Measurements from ENCODE around the gene NDUFA8.

Gene NDUFA8

DNA sequence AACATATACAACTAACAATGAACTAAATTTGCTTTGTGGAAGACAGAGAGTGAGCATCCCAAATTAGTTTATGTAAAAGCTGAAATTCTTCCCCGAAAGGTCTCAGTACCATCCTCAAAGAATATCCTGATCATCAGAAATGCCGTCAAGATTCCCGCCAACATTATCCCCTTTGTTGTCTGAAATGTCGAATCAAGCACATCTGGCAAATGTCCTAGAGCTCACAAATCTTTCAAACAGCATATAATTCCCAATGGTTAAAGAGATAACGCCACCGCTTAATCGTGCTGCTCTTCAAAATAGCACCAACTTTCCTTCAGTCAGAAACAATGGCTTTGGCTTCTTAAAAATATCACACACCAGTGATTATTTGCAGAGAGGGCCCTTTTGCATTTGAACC lies 23.9 kb upstream of the NDUFA8 start:
- no peak for DNase-seq

DNA sequence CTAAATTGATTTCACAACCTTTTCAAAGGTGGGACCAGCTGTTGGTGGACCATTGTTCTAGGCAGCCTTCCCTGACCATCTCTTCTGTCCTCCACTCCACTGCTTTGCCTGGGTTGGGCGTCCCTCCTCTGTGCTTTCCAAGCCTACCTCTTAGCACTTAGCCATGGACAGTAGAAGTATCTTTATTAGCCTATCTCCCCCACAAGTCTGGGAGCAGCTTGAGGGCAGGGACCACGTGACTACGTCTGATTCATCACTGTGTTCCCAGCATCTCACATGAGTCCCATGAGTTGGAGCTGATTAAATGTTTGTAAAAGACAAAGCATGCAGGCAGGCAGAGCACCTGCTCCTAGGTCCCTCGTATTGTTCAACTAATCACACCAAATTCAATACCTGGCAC lies 21.1 kb upstream of the NDUFA8 start:
- DNase-seq: no peak

DNA sequence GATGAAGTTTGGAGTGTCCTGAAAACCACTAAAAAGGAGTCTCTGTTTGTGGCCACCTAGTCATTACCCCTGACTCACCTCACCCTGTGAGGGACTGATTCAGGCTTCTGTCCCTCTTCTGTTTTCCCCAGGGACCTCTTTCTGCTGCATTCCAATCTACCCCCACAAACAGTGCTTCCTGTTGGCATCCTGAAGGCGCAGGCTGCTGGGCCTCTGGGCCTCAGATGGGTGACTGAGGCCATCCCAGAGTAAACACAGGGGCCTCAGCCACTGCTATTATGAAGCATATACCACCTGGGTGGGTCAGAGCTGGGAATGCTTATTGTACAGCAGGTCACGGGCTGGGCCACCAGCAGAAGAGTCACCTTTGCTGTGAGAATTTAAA lies 20.1 kb upstream of the NDUFA8 start:
- DNase-seq: no peak

DNA sequence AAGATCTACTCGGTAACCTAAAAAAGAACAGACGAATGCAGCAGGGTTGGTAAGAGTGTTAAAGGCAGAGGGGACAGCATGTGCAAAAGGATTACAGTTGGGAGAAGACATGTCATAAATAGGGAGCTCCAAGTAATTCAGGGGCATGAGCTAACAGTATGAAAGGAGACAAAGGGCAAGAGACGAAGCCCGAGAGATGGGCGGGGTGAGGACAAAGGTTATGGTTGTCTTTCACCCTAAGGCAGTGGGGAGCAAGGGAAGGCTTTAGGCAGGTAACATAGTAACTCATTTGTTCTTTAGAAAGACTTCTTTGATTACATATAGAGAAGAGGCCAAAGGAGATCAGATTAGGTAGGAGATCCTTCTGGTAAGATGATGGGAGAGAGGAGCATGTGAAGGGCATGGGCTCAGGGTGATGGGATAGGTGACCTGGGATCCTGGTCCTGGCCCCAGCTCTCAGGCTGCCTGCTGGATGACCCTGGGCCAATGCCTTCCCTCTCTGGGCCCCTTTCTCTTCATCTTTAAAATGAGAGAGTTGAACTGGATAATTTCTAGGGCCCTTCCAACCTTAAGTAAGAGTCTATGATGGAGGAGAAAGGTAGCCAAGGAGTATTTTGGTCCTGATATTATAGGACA lies 19.6 kb upstream of the NDUFA8 start:
- no peak for DNase-seq

DNA sequence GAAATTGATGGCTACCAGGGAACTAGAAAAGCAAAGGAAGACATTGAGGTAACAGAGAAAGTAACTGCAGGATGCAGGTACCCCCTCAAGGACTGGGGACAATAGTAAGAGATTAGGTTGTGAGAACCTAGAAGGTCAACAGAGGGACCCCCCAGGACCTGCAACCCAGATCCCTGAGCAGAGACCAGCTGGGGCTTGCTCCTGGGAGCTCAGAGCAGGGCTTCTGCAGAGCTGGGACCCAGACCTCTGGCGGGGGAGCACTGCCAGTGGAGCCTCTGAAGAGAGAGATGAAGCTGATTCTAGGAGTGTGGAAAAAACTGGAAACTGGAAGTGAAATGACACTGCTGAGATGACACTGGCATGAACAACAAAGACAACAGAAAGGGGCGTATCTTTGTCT lies 17.3 kb upstream of the NDUFA8 start:
- no peak for DNase-seq

GRCh38 chr9:122173670-122174069 lies 14.1 kb upstream of the NDUFA8 start:
- DNase-seq: no peak

DNA sequence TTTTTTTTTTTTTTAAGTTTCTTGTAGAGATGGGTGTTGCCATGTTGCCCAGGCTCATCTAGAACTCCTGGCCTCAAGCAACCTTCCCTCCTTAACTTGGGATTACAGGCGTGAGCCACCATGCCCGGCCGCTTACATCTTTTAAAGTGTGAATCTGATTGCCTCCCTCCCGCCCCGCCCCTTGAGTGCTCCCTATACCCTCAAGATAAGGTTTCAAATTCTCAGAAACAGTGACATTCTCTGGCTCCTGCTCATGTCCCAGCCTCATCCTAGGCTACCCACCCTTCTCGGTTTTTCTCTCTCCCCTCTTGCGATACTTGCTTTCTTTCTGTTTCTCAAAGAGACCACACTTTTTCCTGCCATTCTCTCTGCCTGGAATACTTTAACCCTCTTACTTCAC lies 12.6 kb upstream of the NDUFA8 start:
- DNase-seq: no peak

- DNase-seq: no peak
These were observed 8.8 kb upstream of the NDUFA8 start for GRCh38 chr9:122168356-122168755.

DNA sequence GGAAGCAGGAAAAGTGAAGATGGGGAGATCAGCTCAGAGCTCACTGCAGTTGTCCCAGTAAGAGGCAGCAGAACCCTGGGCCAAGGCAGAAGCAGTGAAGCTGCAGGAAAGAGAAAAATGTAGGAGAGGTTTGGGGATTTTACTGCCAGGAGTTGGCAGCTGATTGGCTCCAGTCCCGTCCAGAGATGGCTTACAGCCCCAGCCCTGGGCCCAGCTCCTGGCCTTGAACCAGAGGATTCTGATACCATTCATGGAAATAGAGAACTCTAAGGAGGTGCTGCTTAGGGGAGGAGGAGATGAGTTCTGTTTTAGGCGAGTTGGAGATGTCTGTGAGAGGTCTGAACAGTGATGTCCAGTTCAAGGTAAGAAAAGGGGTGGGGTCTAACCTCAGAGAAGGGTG lies 4.7 kb upstream of the NDUFA8 start:
- no peak for DNase-seq

DNA sequence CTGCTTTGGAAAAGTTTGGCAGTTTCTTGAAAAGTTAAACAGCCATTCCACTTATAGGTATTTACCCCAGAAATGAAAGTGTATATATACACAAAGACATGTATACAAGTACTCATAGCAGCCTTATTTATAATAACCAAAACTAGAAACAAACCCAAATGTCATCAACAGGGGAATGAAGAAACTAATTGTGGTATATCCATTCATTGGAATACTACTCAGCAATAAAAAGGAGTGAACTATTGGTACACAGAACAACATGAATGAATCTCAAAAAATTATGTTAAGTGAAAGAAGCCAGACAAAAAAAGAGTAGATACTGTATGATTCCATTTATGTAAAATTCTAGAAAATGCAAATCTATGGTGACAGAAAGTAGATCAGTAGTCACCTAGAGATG lies 2.8 kb upstream of the NDUFA8 start:
- DNase-seq: no peak

- no peak for DNase-seq
These were observed 307 bp upstream of the NDUFA8 start for GRCh38 chr9:122159925-122160246.

DNA sequence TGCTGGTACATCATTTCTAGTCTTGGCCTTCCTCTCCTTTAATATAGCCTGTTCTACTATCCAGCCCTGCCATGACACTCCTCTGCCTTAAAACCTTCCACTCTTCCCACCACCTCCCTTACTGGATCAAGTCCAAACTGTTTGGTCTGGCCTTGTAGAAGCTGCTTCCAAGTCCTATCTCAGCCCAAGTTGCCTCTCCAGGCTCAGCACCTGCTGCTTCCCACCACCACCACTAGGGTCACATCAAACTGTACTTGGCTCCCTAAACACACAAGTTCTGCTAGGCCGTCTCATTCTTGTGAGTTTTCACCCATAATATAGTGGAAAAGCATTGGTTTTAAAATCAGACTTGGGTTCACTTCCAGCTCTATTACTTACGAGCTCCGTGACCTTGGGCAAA lies 1.4 kb downstream of the NDUFA8 start:
- peak; percentile 58 for DNase-seq

GRCh38 chr9:122155796-122156195 lies 3.8 kb downstream of the NDUFA8 start:
- DNase-seq: no peak

GRCh38 chr9:122151267-122151828 lies 8.2 kb downstream of the NDUFA8 start:
- DNase-seq: no peak

DNA sequence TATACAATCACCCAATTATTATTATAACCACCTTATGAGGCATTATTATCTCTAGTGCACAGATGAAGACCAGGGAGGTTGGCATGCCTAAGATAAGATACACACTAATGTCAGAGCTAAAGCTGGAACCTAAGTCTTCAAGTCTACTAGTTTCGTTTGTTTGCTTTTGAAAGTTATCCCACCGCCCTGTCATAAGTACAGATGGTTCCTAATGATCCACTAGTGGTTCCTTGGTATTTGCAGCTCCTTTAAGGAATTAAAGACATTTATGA lies 14.1 kb downstream of the NDUFA8 start:
- DNase-seq: no peak

DNA sequence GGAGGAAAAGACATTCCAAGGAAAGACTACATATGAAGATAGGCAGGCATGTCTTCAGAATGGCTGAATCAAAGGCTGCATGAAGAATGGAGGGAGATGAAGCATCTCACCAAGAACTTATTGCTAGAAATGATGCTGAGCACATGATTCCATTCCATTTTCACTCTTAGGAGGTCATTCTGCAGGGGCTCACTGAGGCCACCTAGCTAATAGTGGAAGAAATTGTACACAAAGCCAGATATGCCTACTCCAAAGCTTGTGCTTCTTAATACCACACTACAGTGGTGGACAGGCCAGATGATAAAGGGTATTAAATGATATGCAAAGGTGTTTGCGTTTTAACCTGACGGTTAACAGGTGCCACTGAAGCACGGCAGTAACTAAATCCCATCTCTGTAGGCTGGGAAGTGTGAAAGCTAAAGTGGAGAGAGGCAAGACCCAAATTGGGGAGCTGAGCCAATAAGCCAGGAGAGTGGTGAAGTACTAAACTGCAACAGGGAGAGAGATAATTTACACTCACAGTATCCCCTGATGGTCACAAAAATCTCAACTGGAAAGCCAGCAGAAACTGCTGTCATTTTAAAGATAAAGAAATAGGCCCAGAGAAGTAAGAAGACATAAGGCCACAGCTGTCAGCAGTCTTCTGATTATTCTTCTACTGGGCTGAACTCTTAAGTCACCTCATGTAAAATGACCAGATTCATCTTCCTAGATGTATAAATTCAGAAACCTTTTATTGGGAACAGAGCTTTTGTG lies 14.6 kb downstream of the NDUFA8 start:
- DNase-seq: no peak

- DNase-seq: no peak
These were observed 15.6 kb downstream of the NDUFA8 start for GRCh38 chr9:122143876-122144405.

DNA sequence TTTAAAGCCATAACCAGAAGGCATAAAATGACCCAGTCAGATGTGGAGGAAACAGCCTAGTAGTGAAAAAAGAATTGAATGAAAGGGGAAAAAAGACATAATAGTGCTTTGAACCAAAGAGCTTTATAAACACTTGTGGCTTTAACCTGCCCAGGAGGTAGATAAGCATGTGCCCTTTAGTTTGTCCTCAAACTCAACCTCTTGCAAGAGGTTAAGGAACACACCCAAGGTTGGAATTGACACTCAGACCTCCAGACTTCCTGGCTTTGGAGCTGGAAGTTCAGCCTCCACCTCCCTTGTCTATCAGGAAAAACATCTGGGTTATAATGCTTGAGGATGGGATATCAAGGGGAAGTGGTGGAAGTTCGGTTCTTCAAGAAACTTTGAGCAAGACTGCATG lies 16.3 kb downstream of the NDUFA8 start:
- no peak for DNase-seq

DNA sequence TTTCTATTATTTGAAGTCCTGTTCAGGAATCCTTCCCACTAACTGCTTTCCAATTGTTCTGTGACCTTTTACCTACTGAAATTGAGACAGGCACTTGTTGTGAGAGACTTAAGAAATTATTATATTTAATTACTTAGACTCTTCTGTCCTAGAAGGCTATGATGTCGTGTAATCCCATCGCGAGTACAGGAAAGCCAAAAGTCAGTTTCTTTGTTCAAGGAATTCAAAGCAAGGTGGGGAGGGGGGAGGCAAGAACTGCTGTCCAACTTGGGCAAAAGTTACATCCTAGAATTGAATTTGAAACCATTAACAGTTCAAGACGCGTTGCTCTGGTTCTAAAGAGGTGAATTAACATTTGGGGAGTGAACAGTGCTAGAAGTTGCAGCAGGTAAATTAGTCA lies 17.9 kb downstream of the NDUFA8 start:
- no peak for DNase-seq

- no peak for DNase-seq
These were observed 19.0 kb downstream of the NDUFA8 start for GRCh38 chr9:122140368-122141193.

DNA sequence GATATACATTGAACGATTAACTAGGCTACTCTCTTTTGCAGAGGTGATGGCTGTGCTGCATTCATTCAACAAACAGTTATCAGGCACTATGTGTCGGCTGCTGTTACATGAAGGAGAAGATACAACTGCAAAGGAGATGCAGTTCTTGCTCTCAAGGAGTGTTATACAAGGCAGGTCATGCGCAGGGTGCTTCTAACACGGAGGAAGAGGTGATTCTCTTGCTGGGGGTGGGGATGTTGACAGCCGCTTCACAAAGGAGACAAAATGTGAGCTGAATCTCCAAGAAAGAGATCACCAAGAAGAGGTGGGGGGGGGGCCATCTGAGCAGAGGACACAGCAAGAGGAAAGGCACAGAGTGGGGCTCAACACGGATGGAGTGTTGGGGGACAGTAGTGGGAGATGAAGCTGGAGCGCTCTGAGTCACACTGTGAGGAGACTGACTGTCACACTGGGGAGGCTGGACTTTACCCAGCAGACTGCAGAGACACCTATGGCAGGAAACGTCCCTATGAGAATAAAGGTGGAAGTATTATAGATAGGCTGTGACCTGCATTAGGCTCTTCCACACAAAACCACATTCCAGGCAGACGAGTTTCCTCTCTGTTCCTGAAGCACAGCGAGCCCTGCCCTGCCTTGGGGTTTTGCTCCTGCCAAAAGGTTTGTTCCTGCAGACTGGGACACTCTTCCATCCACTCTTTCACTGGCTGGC lies 20.9 kb downstream of the NDUFA8 start:
- no peak for DNase-seq

GRCh38 chr9:122135529-122135859 lies 24.1 kb downstream of the NDUFA8 start:
- DNase-seq: no peak

DNA sequence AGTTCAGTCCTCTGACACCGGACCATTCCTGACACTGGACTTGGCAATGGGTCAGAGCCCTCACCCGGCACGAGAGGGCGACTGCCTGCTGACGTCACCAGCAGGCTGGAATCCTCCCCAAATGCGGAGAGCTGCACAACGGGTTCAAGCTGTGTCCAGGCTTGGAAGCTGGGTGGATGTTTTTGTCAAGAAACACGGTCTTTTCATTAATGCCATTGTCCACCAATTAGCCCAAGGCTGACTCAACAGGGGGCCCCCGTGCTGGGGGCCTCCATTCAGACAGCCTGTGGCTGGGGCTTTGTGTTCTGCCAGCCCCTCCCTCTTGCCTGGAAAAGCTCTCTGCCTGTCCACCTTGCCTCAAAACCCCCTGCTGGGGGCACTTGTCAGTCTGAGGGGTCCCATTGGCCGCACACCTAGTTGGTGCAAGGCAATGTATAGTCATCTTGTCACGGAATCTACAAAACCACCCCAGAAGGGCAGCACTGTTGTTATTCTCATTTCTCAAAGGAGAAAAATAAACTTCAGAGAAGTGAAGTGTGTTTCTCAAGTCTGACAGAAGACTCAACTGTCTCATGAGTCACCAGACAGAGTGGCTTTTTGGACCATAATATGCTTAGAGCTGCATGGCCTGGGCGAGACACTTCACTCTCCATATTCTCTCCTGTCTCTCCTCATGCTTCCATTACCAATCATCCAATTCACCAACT lies 24.6 kb downstream of the NDUFA8 start:
- no peak for DNase-seq
